GM19193 (cell line): ENCODE data around the gene WFIKKN1.

Experiments
- POLR2A ChIP-seq: IDR thresholded peaks from 4 replicates; pipeline ENCODE4 v1.6.1; 2011; ENCODE audit not compliant: insufficient read depth, insufficient read length; ENCODE audit errors: extremely low read depth

The WFIKKN1 gene

GRCh38 chr16:630815-631405, at the start of gene WFIKKN1:
Gene WFIKKN1, plus strand, starts transcription at chr16:630985. Its CDS starts 269 bp downstream, at chr16:631254.
- TF ChIP-seq POLR2A = no peak

DNA sequence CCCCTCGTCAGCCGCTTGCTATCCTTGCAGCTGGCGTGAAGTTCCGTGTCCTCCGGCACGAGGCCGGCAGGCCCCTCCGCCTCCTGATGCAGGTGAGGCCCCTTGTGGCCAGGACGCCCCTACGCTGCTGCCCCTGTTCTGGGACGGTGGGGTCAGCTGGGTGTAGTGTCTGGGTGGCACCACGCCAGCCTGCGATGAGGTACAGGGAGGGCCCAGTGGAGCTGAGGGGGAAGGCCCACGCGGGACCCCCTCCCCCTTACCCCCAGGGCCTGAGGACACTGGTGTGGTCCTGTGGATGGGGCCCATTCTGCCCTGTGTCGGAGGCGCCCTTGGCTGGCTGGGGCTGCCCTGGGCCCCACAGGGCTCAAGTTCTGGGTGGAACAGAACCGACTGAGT, 48.6 kb upstream of the WFIKKN1 start:
- TF ChIP-seq POLR2A = no peak

DNA sequence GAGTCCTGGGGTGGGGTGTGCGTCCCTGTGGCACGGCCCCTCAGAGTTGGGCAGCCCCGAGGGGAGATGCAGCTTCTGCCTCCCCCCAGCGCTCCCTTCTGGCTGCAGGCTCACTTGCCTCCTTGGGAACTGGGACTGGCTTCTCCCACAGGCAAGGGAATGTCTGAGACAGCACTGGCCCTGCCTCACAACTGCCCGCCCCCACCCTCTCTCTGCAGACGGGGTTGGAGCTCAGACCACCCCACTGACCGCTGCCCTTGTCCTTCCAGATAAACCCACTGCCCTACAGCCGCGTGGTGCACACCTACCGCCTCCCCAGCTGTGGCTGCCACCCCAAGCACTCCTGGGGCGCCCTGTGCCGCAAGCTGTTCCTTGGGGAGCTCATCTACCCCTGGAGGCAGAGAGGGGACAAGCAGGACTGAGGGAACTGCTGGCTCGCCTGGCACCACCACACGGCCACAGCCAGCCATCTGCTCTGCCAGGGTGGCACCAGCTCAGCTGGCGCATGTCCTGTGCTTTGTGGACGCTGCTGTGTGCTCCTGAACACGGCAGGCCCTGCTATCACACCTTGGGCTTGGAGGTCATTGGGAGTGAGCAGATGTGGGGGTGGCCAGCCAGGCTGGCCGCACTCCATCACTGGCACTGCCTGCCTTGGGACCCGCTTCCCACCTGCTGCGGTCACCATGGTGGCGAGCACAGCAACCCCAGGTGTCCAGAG, 48.0 kb upstream of the WFIKKN1 start:
- no peak for TF ChIP-seq POLR2A

GRCh38 chr16:583470-583814, 47.3 kb upstream of the WFIKKN1 start:
- no peak for TF ChIP-seq POLR2A

DNA sequence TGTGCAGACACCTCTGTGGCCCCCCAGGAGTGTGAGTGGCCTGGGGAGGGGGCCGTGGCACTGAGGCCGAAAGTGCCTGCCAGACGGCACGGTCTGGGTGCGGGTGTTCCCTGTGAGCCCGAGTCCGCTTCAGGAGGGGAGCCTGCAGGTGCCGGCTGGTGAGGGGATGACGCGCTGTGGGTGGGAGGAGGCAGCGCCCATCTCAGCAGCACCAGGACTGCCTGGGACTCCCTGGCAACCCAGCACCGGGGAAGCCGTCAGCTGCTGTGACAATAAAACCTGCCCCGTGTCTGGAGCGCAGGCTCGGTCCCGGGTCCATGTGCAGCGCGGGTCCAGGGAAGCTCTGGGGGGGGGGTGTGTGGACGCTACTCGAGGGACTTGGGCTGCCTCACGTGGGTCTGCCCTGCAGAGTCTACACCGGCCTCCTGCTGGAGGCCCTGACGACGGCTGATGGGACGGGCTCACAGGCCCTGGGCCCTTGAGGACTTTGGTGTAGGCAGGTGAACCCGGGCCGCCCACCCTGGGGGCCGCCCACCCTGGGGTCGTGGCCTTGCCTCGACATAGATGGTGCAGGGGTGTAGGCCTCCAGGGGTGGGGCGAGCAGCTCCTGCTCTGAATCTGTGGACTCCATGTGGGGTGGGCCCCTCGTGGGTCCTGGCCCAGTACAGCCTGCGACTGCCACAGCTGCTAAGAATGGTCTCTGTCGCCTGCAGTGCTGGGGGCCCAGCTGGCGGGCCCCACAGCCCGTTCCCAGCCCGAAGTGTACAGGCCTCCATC, 46.8 kb upstream of the WFIKKN1 start:
- no peak for TF ChIP-seq POLR2A

DNA sequence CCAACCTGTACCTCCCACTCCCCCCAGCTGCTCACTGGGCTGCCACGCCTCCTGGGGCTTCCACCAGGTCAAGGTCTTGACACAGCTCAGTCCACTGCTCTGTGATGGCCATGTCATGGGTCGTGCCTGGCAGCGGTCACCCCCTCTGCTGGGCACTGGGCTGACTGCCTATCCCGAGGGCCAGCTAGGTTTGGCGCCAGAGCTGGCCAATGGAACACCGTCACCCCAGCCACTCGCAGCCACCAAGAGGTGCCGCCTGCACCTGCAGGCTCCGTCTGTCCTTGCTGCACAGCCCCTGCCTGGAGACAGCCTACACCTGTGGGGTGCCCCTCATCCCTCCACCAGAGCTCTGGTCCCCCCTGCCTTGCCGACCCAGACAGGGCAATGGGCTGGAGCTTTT, 45.4 kb upstream of the WFIKKN1 start:
- no peak for TF ChIP-seq POLR2A

DNA sequence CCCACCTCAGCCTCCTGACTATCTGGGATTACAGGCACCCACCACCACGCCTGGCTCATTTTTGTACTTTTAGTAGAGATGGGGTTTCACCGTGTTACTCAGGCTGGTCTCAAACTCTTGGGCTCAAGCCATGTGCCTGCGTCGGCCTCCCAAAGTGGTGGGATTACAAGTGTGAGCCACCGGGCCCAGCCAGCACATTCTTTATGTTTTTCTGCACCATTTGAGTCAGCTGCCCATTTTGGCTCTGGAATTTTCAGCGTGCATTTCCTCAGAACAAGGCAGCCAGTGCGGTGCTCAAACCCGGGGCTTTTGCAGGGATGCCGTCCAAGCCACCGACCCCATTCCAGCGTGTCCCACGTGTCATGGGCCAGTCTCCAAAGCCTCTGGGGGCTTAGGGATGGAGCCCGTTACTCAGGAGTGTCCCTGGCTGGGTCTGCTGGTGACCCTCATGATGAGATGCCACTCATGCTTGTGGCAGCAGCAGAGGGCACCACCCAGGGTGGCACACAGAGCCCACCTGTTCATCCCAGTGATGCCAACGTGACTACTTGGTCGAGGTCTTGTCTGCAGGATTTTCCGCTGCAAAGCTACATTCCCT, 44.6 kb upstream of the WFIKKN1 start:
- TF ChIP-seq POLR2A = peak; percentile 9

GRCh38 chr16:586645-587590, 43.9 kb upstream of the WFIKKN1 start:
- peak; percentile 34 for TF ChIP-seq POLR2A

DNA sequence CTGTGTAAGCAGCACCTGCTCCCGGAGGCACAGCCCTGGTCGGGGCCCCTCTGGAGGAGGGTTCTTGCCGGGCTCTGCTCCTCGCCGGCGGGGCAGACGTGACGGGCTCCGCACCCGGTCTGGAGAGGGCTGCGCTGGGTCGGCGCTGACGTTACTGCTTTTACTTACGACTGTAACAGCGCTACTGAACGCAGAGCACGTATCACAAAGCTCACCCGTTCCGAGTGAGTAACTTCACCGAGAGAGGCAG, 42.2 kb upstream of the WFIKKN1 start:
- no peak for TF ChIP-seq POLR2A

DNA sequence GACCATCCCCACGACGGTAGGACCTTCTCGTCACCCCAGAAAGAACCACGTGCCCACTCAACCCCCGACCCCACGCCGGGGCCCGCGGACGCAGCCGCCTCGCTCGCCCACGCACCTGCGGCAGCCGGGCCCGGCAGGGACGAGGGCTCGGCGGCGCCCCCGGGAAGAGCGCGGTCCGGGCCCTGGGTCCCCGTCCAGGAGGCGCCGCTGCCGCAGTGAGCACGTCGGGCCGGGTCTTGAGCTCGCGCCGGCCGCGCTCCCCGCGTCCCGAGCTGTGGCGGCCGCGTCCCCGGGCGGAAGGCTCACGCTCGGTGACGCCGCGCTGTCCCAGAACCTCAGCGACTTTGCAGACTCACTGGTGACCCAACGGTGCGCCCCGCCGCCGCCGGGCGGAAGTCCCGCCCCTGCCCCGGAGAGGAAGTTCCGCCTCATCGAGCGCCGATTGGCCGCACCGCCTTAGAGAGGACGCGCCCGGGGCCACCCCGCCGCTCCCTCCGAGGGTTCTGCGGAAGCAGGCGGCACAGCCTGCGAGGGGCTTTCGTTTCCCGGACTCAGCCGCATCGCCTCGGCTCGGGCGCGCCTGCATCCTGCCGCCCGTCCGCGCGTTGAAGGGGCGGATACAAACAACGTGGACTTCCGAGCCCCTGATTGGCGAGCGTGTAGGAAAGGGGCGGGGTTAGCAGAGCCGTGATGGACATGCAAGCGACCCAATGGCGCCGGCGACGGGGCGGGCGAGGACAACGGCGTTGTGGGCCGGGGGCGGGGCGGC, 41.7 kb upstream of the WFIKKN1 start:
- TF ChIP-seq POLR2A = peak; percentile 85

- TF ChIP-seq POLR2A = no peak
These were observed 41.1 kb upstream of the WFIKKN1 start, which contains the start of gene RAB40C for GRCh38 chr16:589658-590187. Gene RAB40C, plus strand, starts transcription at chr16:590066. Its CDS starts 226 bp downstream, at chr16:590292.

DNA sequence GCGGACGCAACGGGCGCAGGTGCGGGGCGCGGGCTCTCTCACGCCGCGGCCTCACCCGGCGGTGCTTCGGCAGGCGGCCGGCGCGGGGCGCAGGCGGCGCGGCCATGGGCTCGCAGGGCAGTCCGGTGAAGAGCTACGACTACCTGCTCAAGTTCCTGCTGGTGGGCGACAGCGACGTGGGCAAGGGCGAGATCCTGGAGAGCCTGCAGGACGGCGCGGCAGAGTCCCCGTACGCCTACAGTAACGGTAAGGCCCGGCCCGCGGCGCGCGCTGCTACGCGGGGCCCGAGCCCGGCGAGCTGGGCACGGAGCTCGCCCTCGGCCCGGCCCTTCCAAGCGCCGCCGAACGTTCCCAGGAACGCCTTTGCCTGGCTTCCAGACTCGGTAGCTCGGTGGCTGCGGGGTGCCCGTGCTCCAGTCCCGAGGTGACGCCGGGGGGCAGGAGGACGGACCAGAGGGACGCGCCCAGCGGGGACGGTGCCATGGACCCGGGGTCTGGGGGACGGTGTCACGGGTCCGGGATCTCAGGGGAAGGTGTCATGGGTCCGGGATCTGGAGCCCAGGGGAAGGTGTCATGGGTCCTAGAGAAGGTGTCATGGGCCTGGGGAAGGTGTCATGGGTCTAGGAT, 40.5 kb upstream of the WFIKKN1 start:
- no peak for TF ChIP-seq POLR2A

- TF ChIP-seq POLR2A = no peak
These were observed 40.0 kb upstream of the WFIKKN1 start for GRCh38 chr16:590815-591200.
